GM18909 (cell line): ENCODE results near the gene TAMALIN.
"Not testable (repeated sequence)": the region's sequence is repeated elsewhere in the genome, so short reads cannot be mapped to it uniquely, and the experiment has no call there.

Source experiments
- ATAC-seq: cut with Tn5 transposase; IDR thresholded peaks from one replicate; pipeline ENCODE4 v1.9.1; 2021; ENCODE audit warnings: mild to moderate bottlenecking; ENCODE audit not compliant: unreplicated experiment, poor library complexity

The TAMALIN gene

DNA sequence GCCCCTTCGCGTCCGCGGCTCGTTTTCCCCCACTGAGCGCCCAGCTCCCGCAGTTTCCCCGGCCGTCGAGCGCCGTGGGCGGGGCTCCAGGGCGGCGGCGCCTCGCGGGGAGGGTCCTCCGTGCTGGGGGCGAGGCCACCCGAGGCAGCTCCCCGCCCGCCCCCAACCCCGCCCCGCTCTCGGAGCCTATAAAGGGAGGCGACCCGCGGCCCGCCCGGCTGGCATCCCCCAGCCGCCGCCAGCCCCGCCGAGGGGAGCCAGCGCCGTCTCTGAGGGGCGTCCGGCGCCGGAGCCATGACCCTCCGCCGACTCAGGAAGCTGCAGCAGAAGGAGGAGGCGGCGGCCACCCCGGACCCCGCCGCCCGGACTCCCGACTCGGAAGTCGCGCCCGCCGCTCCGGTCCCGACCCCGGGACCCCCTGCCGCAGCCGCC lies at the start of gene TAMALIN:
Gene TAMALIN, plus strand, starts transcription at position 221 of the 432 bp plus-strand sequence. Its CDS starts 74 bp downstream, at position 295.
- no peak for ATAC-seq

DNA sequence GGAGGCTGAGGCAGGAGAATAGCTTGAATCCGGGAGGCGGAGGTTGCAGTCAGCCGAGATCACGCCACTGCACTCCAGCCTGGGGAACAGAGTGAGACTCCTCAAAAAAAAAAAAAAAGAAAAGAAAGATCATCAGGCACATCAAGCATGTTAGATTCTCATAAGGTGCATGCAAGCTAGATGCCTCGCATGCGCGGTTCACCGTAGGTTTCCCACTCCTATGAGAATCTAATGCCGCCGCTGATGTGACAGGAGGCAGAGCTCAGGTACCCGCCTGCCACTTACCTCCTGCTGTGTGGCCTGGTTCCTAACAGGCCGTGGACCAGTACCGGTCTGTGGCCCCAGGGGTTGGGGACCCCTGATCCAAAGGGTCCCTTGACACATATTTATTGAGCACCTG lies 48.2 kb upstream of the TAMALIN start:
- no peak for ATAC-seq

DNA sequence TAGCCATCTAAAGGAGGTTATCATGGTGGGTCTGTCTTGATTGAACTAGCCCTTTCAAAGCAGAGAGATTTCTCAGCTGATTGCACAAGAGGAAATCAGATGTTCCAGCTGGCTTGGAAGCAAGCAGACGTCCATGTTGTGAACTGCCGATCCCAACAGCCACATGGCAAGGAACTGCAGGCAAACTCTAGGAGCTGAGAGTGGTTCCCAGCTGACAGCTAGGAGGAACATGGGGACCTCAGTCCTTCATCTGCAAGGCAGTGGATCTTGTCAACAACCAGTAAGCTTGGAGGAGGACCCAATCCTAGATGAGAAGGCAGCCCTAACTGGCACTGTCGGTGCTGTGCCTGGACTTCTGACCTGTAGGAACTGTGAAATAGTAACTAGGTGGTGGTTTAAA lies 47.5 kb upstream of the TAMALIN start:
- no peak for ATAC-seq

DNA sequence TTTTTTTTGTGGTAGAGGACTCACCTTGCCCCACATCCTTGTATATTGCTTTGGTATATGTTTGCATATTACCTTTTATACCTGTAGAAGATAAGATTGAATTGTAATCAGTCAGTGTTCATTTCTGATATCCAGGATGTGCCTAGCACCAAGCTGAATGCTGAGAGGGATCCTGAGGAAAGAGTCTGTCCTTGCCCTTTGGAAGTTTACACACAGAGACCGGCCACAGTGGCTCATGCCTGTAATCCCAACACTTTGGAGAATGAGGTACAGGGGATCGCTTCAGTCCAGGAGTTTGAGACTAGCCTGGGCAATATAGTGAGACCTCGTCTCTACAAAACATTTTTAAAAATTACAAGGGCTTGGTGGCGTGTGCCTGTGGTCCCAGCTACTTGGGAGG lies 46.8 kb upstream of the TAMALIN start:
- ATAC-seq: no peak

DNA sequence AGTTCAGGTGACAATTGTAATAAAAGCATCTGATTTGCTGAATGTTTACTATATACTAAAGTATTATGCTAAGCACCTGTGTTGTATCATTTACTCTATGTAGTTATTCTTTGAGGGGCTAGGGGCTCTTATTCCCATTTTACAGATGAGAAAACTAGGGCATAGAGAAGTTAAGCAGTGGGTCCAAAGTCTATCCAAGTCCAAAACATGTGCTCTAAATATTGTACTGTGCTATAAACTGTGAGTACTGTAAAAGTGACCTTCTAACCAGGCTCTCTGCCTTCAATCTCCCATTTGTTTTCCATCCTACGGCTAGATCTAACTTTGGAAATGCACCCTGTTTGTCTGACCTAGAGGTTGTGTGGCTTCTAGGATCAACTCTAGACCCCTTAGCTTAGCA lies 46.3 kb upstream of the TAMALIN start:
- no peak for ATAC-seq

DNA sequence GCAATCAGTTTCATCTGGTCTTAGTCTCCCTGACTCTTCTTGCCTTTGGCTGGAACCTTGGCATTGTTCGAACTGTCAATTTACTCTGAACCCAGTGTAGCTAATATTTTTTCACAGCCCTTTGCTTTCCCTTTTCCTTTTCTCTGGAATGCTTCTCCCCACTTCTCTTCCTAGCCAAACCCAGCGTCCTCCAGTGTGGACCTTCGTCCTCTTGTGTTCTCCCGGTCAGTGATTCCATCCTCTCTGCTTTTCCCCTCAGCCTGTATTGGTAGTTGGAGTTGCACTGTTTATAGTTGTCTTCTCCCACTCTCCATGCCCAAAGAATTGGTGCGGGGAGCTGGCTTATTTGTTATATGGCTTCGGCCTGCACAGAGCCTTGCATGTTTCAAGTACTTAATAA lies 45.9 kb upstream of the TAMALIN start:
- no peak for ATAC-seq

DNA sequence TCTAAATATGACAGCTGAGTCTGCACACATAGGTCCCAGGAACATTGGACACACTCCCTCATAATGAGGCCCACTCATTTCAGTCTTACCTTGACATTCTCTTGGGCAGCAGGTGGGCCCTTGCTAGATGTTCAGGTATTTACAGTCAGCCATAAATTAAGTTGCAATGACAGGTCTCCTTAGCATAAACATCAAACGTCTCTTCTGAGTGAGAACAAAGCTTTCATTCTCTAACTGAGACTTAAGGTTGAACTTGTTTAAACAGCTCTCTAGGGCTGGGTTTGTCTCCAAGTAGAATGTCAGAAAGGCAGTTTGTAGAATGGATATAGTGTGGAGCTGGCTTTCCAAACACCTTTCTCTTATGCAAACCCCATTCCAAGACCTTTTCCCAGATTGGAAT lies 44.9 kb upstream of the TAMALIN start:
- no peak for ATAC-seq

DNA sequence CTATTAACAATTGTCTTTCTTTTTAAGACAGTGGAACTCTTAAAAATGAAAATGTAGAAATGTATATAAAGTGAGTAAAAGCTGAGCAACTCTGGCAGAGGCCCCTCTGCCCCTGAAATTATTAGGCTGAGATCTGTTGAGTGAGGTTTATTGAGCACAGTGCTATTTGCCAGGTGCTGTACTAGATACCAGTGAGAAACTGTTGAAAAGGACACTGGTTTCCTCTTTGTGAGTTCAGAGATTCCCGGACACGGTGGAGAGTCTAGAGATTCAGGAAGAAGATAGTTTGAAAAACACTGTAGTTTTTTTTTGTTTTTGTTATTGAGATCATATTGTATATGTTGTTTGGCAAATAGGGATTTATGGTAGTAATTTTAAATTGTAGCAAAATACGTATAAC lies 44.0 kb upstream of the TAMALIN start:
- no peak for ATAC-seq

DNA sequence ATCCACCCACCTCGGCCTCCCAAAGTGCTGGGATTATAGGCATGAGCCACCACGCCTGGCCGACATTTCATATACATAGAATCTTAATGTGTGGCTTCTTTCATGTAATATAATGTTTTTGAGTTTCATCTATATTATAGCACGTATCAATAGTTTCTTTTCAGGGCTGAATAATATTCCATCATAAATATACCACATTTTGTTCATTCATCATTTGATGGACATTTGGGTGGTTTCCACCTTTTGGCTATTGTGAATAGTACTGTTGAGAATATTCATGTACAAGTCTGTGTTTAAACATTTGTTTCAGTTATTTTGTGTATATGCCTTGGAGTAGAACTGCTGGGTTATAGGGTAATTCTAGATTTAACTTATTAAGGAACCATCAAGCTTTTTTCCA lies 43.3 kb upstream of the TAMALIN start:
- no peak for ATAC-seq

DNA sequence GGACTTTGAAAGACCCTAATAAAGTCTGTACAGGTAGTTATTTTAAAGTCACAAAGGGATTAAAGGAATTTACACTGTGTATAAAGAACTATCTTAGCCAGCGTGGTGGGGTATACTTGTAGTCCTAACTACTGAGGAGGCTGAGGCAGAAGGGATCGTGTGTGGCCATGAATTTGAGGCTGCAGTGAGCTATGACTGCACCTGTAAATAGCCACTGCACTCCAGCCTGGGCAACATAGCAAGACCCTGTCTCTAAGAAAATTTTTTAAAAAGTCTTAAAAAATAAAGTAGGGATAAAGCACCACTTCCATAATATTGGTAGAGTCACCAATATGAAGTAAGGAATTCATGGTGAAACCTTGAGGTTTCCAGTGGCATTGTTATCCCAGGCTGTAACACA lies 37.1 kb upstream of the TAMALIN start:
- no peak for ATAC-seq

DNA sequence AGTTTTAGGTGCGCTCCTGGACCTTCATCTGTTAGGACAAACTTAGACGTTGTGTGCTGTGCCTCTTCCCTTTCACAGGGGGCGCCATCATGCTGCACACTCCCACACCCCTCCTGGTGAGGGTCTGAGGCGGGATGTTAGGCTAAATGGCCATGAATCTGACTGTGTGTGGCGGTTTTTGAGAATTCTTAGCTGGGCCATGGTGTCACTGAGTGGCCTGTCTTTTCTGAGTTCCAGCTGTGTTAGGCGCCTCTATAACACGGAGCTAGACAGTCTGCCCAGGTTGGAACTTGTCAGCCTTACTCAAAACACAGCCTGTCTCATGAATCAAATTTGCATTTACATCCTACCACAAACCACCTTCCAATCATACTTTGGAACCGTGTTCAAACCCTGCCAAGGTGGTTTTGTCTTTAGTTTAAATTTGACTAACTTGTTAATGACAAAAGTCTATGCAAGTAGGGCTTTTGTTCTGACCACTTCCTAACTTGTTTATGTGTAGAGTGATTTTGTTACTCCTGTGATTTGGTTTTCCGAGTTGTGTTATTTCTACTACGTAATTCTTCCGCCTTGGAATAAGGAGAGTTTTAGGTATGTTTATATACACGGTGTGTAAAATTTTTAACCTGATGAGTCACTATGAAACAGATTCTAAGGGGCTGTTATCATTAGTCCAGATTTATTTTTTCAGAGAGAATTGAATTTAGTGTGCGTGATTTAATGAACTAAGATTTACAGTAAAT lies 35.7 kb upstream of the TAMALIN start:
- ATAC-seq: peak; percentile 88

DNA sequence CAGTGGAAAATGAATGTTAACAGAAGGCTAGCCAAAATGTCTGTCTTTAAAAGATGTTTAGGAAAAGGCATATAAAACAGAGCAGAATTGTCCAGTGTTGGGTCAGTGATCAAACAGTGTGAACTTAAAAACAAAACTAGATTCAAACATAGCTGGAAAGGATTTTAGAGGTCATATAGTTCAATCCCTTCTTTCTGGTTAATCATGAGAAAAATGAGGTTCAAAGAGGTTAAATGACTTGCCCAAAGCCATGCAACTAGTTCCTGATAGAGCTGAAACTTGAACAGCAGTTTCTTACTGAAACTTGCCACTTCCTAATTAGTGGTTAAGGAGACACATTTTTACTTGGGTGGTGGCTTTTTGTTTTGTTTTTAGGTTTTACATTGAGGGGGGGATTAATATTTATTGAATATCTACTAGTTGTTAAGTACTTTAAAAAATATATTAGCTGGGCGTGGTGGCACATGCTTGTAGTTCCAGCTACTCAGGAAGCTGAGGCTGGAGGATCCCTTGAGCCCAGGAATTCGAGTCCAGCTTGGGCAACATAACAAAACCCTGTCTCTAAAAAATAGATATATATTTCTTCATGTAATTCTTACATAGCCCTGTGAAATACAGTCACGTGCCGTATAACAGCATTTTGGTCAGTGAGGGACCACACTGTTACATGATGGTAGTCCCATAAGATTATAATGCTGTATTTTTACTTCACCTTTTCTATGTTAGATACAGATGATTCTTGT lies 34.9 kb upstream of the TAMALIN start:
- ATAC-seq: no peak

DNA sequence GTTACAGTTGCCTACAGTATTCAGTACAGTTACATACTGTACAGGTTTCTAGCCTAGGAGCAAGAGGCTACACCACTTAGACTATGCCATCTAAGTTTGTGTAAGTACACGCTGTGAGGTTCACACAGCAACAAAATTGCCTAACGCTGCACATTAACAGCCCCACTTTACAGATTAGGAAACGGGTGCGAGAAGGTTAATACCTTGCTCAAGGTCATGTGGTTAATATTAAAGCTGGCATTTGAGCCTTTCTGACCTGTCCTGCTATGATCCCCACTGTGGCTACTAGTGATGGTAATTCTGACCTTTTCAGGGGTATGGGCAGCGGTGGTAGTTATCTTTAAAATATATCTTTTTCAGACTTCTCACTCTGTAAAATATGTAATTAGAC lies 34.3 kb upstream of the TAMALIN start:
- ATAC-seq: no peak

DNA sequence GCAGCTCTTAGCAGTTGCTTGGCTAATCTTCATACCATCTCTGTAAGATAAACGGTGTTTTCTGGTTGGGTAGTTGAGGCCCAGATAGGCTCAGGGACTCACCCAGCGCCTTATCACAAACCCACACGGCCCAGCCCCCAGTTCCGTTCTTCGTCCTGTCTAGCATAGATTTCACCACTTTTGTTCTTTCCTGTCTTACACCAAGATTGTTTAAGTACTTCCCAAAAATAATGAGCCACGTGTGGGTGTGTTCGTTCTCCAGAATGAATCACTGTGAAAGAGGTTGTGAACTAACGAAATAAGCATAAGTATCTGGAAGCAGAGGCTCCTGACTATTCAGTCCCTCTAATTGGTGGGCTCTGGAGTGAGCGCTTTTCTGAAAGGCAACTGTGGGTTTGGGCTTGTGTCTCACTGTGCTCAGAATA lies 33.9 kb upstream of the TAMALIN start:
- no peak for ATAC-seq

DNA sequence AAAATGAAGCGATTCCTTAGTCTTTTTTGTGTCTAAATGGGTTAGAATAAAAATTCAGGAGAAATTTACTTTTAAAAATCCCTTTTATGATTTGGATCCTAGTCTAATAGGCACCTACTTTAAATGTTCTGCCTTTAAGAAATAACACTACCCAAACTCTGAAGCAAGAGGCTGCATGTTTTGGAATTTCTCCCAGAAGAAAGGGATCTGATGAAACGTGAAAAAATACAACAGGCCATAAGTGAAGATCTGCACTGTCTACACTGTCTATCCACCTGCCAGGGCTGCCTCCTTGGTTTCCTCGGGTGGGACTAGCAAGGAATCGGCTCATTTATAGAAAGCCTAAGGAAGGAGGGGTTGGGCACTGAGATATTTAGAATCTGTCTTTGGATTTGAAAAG lies 33.2 kb upstream of the TAMALIN start:
- ATAC-seq: no peak

DNA sequence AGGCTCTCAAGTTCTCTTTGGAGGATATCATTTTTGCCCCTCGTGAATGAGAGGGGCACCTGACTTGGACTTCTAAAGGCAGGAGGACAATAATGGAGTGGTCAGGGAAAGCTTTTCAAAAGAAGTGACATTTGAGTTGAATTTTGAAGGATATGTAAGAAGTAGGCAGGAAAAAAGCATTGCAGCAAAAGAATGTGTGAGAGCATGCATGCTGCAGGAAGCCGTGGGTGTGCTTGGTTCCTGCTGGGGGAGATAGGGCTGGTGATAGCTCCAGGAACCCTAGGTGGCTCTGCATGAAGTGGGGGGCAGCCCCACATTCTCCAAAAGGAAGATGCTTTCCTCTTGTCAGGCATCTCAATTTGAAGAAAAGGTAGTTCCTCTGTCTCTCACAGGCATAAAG lies 32.1 kb upstream of the TAMALIN start:
- ATAC-seq: no peak

DNA sequence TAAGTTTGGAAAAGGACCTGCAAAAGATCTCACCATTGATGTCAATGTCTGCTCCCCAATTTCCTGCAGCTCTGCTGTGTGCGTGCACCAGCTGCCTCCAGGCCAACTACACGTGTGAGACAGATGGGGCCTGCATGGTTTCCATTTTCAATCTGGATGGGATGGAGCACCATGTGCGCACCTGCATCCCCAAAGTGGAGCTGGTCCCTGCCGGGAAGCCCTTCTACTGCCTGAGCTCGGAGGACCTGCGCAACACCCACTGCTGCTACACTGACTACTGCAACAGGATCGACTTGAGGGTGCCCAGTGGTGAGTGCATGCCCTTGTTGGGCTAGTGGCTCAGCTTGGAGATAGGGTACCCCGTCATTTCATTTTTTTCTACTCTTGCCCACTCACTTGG lies 31.6 kb upstream of the TAMALIN start:
- ATAC-seq: no peak

DNA sequence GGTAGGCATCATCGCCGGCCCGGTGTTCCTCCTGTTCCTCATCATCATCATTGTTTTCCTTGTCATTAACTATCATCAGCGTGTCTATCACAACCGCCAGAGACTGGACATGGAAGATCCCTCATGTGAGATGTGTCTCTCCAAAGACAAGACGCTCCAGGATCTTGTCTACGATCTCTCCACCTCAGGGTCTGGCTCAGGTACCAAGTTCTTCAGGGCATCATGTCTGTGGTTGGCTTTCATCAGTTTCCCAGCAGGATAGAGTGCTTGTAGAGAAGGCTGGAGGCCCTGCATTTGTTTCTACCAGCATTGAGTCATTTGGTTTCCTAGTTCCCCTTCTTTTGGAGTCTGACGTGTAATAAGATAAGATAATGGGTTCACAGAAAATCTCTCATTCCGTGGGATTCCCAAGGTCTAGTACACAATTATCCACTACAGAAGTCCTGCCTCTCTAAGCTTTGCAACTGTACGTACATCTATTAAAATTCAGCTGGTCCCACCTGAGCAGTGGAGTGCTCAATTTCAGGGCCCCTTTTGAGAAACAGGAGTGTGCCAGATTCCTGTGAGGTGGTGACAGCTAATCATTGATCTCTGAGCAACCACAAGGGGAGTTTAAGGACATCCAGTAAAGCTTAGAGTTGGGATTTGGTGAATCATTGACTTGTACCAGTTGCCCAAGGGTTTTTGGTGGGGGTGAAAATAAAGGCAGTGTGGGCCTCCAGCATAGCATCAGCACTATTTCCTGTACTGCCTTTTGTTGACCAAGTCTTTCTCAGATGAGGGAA lies 30.2 kb upstream of the TAMALIN start:
- ATAC-seq: no peak

DNA sequence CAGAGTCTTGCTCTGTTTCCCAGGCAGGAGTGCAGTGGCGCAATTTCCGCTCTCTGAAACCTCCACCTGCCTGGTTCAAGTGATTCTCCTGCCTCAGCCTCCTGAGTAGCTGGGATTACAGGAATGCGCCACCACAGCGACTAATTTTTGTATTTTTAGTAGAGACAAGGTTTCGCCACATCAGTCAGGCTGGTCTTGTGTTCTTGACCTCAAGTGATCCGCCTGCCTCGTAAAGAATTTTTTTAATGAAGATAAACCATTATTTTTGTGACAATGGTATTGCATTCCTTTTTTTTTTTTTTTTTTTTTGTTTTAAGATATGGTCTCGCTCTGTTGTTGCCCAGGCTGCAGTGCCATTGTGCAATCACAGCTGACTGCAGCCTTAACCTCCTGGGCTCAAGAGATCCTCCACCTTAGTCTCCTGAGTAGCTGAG lies 29.4 kb upstream of the TAMALIN start:
- no peak for ATAC-seq

DNA sequence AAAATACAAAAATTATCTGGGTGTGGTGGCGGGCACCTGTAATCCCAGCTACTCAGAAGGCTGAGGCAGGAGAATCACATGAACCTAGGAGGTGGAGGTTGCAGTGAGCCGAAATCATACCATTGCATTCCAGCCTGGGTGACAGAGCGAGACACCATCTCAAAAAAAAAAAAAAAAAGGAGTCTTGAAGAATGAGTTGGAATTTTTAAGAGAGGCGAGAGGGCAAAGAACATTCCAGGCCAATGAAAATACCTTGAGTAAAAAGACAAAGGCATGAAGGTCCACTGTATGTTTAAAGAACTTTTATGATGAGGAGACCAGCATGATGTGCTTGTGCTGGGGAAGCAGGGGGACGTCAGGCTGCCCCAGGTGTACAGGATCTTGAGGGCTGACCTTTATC lies 27.4 kb upstream of the TAMALIN start:
- ATAC-seq: not testable (repeated sequence)
